K562 (cell line): ENCODE results near the gene TAF8. TPM values are rescaled to one million over a fixed set of nuclear protein-coding genes. Genes with fewer than 3 reads are reported as not detected.
A peak's percentile ranks its signal among the peaks of the same experiment; 100 is the strongest.

ENCODE experiments used
- CBFB ChIP-seq: sonication (generic); formaldehyde crosslinking; IDR thresholded peaks from 2 replicates; pipeline ENCODE4 v1.4.0; 2020; ENCODE audit warnings: mild to moderate bottlenecking, missing genetic modification reagents
- CBX8 ChIP-seq: fragments of 200-600 bp; sonication (generic); IDR thresholded peaks from 2 replicates; pipeline ENCODE4 v1.6.1; 2012; ENCODE audit warnings: borderline replicate concordance, mixed run types, low read depth, mild to moderate bottlenecking, moderate library complexity, mixed read lengths, low read length, control low read depth, inconsistent platforms; ENCODE audit not compliant: poor library complexity, severe bottlenecking; ENCODE audit errors: extremely low read depth
- E2F1 ChIP-seq: sonication (generic); formaldehyde crosslinking; IDR thresholded peaks from 2 replicates; pipeline ENCODE4 v1.8.1; 2023; ENCODE audit warnings: mild to moderate bottlenecking, missing genetic modification reagents, moderate library complexity
- E2F6 ChIP-seq, 2 experiments: IDR thresholded peaks; 2 replicates each; pipeline ENCODE4 v1.6.1; 2011; ENCODE audit warnings: borderline replicate concordance in 1 of 2, control low read depth in 1 of 2, low read depth in 1 of 2, low read length in 1 of 2, mild to moderate bottlenecking in 1 of 2, mixed read lengths in 1 of 2, moderate library complexity in 1 of 2; ENCODE audit not compliant: insufficient read depth in 1 of 2, insufficient read length in 1 of 2, poor library complexity in 1 of 2, severe bottlenecking in 1 of 2; ENCODE audit errors: extremely low read depth in 1 of 2
- GATA2 ChIP-seq: sonication (generic); formaldehyde crosslinking; IDR thresholded peaks from 2 replicates; pipeline ENCODE4 v1.4.0; 2020; ENCODE audit warnings: mild to moderate bottlenecking, missing genetic modification reagents
- KLF10 ChIP-seq: fragments of 250-450 bp; sonication (Bioruptor Pico); IDR thresholded peaks from 2 replicates; pipeline ENCODE4 v1.6.1; 2021; ENCODE audit warnings: matching md5 sums
- NCOR1 ChIP-seq: fragments of 450-650 bp; IDR thresholded peaks from 2 replicates; pipeline ENCODE4 v1.6.1; 2016; ENCODE audit warnings: mild to moderate bottlenecking, moderate library complexity
- NEUROD1 ChIP-seq: fragments of 150-350 bp; IDR thresholded peaks from 2 replicates; pipeline ENCODE4 v1.6.1; 2014; ENCODE audit warnings: borderline replicate concordance, low read length, low read depth; ENCODE audit not compliant: partially characterized antibody
- NFE2 ChIP-seq: IDR thresholded peaks from 2 replicates; pipeline ENCODE4 v1.6.1; 2014; ENCODE audit warnings: antibody characterized with exemption, low read depth
- NFXL1 ChIP-seq: fragments of 450-650 bp; formaldehyde crosslinking; IDR thresholded peaks from 2 replicates; pipeline ENCODE4 v1.4.0; 2021; ENCODE audit warnings: mild to moderate bottlenecking
- PURB ChIP-seq: sonication (generic); formaldehyde crosslinking; IDR thresholded peaks from 2 replicates; pipeline ENCODE4 v1.9.0; 2021; ENCODE audit warnings: low read depth, mild to moderate bottlenecking, missing genetic modification reagents
- RERE ChIP-seq: sonication (generic); formaldehyde crosslinking; IDR thresholded peaks from 2 replicates; pipeline ENCODE4 v1.8.0; 2023; ENCODE audit warnings: missing genetic modification reagents, mild to moderate bottlenecking, borderline replicate concordance
- SOX6 ChIP-seq: fragments of 450-650 bp; IDR thresholded peaks from 2 replicates; pipeline ENCODE4 v1.6.1; 2014; ENCODE audit warnings: mild to moderate bottlenecking
- WHSC1 ChIP-seq: IDR thresholded peaks from one replicate; pipeline ENCODE4 v1.6.1; 2012; ENCODE audit warnings: low read length, control low read depth, inconsistent platforms
- ZNF263 ChIP-seq: sonication (generic); formaldehyde crosslinking; IDR thresholded peaks from 2 replicates; pipeline ENCODE4 v1.8.0; 2022; ENCODE audit warnings: mild to moderate bottlenecking, missing genetic modification reagents, borderline replicate concordance
- ZNF449 ChIP-seq: fragments of 250-450 bp; sonication (Bioruptor Pico); IDR thresholded peaks from 2 replicates; pipeline ENCODE4 v1.8.0; 2022; ENCODE audit warnings: moderate library complexity, mild to moderate bottlenecking, inconsistent platforms
- polyA plus RNA-seq, 8 experiments: library from polyadenylated mRNA; depleted of rRNA in 4 of 8; stranded (reverse) in 5 of 8; unstranded in 3 of 8; fragments of >200 nt; fragmentation: Nextera tagmentation in 2 of 8; fragmentation: Illumina TruSeq in 1 of 8; extraction: Ambion mirVana in 2 of 8; extraction: Trizol in 1 of 8; gene quantifications; 2 replicates each; pipeline versions ENCODE4 v1.2.1 to v1.2.3, GENCODE V29; 2011 to 2014; ENCODE audit warnings: inconsistent platforms in 1 of 8, missing spikeins in 1 of 8
- total RNA-seq, 7 experiments: library from RNA; depleted of rRNA in 6 of 7; stranded (reverse); fragments of >200 nt in 6 of 7; fragmentation: Illumina TruSeq in 2 of 7; extraction: Trizol in 2 of 7; gene quantifications; 2 replicates each; pipeline versions ENCODE4 v1.2.1 to v1.2.3, GENCODE V29; 2011 to 2021; ENCODE audit warnings: low replicate concordance in 1 of 7

The TAF8 gene
- total and polyA plus RNA-seq, 9 of the 15 experiments (the other 6 are each of a cell fraction or from before 2014, with no cell fraction given) = 29.4 to 84.0 (median 52.6) TPM

- 0 out of 2 replicates have a peak, but pooled peaks have one; percentile 38 for TF ChIP-seq RERE (CRISPR knock-in tag)
- TF ChIP-seq ZNF263 (CRISPR knock-in tag) = no peak
- TF ChIP-seq CBX8 = no peak
- no peak for TF ChIP-seq NEUROD1
- TF ChIP-seq E2F6 (IDR thresholded peaks at IDR 0.05; ENCODE audit: borderline replicate concordance in 1 of 2, extremely low read depth in 1 of 2, insufficient read depth in 1 of 2, insufficient read length in 1 of 2, low read depth in 1 of 2, low read length in 1 of 2, poor library complexity in 1 of 2, severe bottlenecking in 1 of 2) = no peak
- TF ChIP-seq SOX6 = 0 out of 2 replicates have a peak, but pooled peaks have one; percentile 46
- TF ChIP-seq NCOR1 = no peak
- TF ChIP-seq KLF10 (CRISPR knock-in tag) = no peak
- no peak for TF ChIP-seq E2F1 (CRISPR knock-in tag)
- TF ChIP-seq CBFB = 0 out of 2 replicates have a peak, but pooled peaks have one; percentile 34
- TF ChIP-seq ZNF449 (CRISPR knock-in tag) = 0 out of 2 replicates have a peak, but pooled peaks have one; percentile 24
- no peak for TF ChIP-seq WHSC1
- no peak for TF ChIP-seq GATA2
- peak; percentile 1; the same call in 1 of the 2 replicates for TF ChIP-seq NFE2
- no peak for TF ChIP-seq PURB
- peak; percentile 80; the same call in 1 of the 2 replicates for TF ChIP-seq NFXL1 (CRISPR knock-in tag)
Measured at GRCh38 chr6:42045538-42046460, 4.5 kb upstream of the TAF8 start (continued).
